ENCODE measurements around the gene SEPTIN7.

Gene SEPTIN7

DNA sequence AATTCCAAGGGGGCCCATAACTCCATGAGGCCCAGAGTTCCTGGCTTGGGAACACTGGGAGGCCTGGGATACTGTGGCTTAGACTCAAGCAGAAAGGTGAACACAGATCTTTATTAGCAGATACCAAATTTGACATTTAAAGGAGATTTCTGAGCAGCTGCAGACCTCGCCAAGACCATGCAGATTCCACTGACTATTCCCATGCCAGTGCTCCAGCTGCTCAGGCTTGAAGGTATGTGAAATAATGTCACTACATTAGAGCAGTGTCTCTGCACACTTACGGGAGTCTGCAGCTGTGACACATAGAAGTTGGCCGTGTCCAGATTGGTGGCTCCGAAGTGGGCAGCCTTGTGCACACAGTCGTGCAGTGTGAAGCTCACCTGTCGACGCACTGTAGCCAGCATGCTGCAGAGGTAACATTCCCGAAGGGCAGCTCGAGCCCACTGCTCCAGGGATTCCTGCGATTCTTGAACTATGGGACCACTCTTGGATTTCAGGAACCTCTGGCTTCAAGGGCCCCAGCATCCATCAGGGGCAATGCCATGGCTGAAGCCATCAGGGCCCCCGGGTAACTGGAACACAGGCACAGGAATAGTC lies 46.1 kb downstream of the SEPTIN7 start:
- Mint-ChIP-seq H3K9me3 (no peaks in the 10 kb centered on the region), H3K4me1 (peaks cover 39% of the 10 kb centered on the region), H3K4me3 (no peak overlapping the region), H3K27me3 (no peaks in the 10 kb centered on the region), H3K27ac (no peak overlapping the region)
- no peak for DNase-seq
- ATAC-seq: no peak

- no peaks in the 10 kb centered on the region for H3K27me3 Mint-ChIP-seq
- no peaks in the 10 kb centered on the region for H3K9me3 Mint-ChIP-seq
- H3K4me3 Mint-ChIP-seq: no peak overlapping the region
- DNase-seq (no peak), ATAC-seq (no peak)
- no peak overlapping the region for H3K27ac Mint-ChIP-seq
- peaks cover 32% of the 10 kb centered on the region for H3K4me1 Mint-ChIP-seq
Measured at GRCh38 chr7:35848725-35849124, 47.9 kb downstream of the SEPTIN7 start.

DNA sequence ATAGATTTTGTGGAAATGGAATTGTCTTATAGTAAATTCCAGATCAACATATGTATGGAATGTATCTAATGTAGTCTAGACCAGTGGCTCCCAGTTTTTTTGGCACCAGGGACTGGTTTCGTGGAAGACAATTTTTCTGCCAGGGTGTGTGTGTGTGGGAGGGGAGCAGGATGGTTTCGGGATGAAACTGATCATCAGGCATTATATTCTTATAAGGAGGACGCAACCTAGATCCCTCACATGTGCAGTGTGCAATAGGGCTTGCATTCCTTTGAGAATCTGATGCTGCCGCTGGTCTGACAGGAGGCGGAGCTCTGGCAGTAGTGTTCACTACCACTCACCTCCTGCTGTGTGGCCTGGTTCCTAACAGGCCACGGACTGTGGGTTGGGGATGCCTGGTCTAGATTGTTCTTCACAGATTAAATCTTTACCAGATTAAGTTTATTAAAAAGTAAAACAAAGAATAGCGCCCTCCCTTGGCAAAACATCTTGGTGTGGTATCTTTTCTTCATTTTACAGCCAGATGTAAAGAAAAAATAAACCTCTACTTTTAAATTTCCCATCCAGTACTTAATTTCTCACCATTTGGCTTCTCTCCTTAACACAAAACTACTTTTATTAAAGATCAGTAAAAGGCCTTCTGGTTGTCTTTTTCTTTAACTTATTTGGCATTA lies 48.4 kb downstream of the SEPTIN7 start:
- DNase-seq (no peak), ATAC-seq (no peak)
- no peaks in the 10 kb centered on the region for H3K27me3 Mint-ChIP-seq
- no peak overlapping the region for H3K4me3 Mint-ChIP-seq
- H3K27ac Mint-ChIP-seq: no peak overlapping the region
- H3K9me3 Mint-ChIP-seq: no peaks in the 10 kb centered on the region
- H3K4me1 Mint-ChIP-seq: peaks cover 30% of the 10 kb centered on the region

DNA sequence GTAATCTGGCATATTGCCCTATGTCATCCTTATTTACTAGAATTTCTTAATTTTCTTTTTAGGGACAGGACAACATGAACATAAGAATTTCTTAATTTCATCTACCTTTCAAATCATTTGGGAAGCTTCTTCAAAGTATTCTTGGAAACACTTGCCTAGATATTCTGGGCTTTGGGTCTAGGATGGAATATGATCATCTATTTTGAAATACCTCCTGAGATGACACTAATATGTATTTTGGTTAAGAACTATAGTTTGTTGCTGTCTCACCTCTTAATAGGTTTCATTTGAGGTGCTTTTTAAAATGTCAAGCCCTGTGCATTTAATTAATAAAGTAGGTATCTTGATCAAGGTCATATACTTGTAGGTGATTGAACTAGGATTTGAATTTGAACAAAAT lies 49.1 kb downstream of the SEPTIN7 start:
- no peak for DNase-seq
- H3K9me3 Mint-ChIP-seq: no peaks in the 10 kb centered on the region
- peaks cover 30% of the 10 kb centered on the region for H3K4me1 Mint-ChIP-seq
- H3K27me3 Mint-ChIP-seq: no peaks in the 10 kb centered on the region
- ATAC-seq: no peak
- H3K4me3 Mint-ChIP-seq: no peak overlapping the region
- H3K27ac Mint-ChIP-seq: no peak overlapping the region

All from stimulated activated naive CD8-positive, alpha-beta T cell treated with anti-CD3 and anti-CD28 coated beads, Interleukin-15, amount 100 ng/mL, for 72 hours (primary cell).